ENCODE measurements around the gene INSR.

GRCh38 chr19:7294558-7295212 is 471 bp upstream of the INSR start:
- TF ChIP-seq CTCF (IDR thresholded peaks at IDR 0.05): peak; percentile 35; the same call in 2 of the 3 replicates
- TF ChIP-seq MAX (IDR thresholded peaks at IDR 0.05): peak; percentile 96

Data from A549 (cell line).